HG02943 (cell line): ENCODE measurements around the gene SIGLEC11.
"Not testable (repeated sequence)": the region's sequence is repeated elsewhere in the genome, so short reads cannot be mapped to it uniquely, and the experiment has no call there.

Source experiments
- ATAC-seq: cut with Tn5 transposase; IDR thresholded peaks from one replicate; pipeline ENCODE4 v1.9.1; 2021; ENCODE audit warnings: mild to moderate bottlenecking, low read depth, moderate library complexity; ENCODE audit not compliant: unreplicated experiment

SIGLEC11 gene

DNA sequence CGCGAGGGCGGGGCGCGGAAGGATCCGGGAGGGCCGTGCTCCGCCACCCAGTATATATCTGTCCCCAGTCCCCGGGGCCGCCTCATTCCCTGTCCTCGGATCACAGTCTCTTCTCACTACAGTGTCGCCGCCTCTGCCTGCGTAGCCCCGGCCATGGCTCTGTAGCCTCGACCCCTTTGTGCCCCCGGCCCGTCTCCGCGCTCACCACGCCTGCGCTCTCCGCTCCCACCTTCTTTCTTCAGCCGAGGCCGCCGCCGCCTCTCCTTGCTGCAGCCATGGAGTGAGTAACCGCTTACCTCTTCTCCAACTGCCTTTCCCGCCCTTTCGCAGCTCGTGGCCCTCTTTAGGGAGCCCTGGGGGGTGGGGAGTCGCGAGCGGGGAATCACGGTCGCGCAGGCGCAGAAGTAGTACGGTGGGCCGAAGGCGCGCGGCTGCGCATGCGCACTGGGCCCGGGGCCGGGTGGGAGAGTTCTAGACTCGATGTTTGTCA, 31.8 kb downstream of the SIGLEC11 start, which contains the start of the genes ATF5 and NUP62:
Gene ATF5, plus strand, starts transcription at position 85 of the 490 bp plus-strand sequence. CDS start 1,646 bp downstream, outside the sequence.
Gene NUP62, minus strand, starts transcription at position 384 of the 490 bp plus-strand sequence. CDS start 19,697 bp downstream, outside the sequence.
- peak; percentile 49 for ATAC-seq

DNA sequence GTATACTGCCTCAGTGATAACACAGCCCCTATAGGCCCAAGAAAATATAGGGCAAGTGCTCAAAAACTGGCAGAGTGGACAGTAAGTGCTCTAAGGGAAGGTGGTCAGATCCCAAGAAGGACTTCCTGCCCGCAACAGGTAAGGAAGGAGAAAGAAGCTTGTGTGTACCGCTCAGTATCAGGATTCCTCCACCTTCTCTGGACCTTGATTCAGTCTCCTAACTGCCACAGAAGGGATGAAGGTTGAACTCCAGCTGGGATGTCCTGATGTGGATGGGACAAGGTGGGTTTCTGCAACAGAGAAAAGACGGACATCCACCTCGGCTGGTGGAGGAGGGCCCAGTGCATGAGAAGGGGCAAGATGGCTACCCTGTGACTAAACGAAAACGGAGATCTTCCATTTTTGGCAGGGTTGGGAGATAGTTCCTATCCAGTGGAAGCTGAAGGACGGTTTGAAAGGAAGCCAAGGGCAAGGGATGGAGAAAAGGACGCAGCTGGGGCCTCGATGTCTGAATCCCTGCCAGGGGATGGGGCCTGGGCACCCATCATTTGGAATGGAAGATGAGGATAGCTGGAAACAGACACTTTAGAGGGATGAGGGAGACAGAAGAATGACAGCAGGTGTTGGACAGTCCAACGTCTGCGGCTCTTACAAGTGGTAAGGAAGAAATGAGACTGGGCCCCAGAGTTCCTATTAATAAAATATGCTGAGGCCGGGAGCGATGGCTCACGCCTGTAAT, 33.3 kb downstream of the SIGLEC11 start:
- ATAC-seq: no peak

GRCh38 chr19:49926515-49926914, 34.5 kb downstream of the SIGLEC11 start:
- ATAC-seq: no peak

DNA sequence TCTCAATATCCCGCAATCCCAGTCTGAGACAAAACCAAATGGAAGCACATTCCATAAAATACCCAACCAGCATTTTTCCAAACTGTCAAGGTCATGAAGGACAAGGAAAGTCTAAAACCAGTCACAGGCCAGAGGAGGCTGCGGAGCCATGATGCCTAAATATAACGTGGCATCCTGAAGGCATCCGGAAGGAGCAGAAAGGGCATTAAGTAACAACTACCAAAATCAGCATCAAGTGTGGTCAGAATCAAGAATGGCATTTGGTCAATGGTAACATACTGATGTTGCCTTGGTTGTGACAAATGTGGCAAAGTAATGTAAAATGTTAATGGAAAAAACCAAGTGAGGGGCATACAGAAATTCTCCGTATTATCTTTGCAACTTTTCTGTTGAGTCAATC, 35.5 kb downstream of the SIGLEC11 start:
- no peak for ATAC-seq

DNA sequence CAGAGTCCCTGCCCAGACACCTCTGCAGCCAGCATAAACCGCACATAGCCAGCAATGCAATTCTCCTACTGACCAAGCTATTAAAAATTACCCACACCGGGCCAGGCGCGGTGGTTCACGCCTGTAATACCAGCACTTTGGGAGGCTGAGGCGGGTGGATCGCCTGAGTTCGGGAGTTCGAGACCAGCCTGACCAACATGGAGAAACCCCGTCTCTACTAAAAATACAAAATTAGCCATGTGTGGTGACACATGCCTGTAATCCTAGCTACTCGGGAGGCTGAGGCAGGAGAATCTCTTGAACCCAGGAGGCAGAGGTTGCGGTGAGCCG, 36.1 kb downstream of the SIGLEC11 start:
- not testable (repeated sequence) for ATAC-seq

- ATAC-seq: no peak
Measured at GRCh38 chr19:49924004-49924880, 36.7 kb downstream of the SIGLEC11 start.

- ATAC-seq: no peak
Measured at GRCh38 chr19:49923055-49924003, 37.6 kb downstream of the SIGLEC11 start.

- no peak for ATAC-seq
Measured at GRCh38 chr19:49921871-49922795, 38.8 kb downstream of the SIGLEC11 start.

- ATAC-seq: no peak
Measured at GRCh38 chr19:49920624-49921363, 40.2 kb downstream of the SIGLEC11 start.

- no peak for ATAC-seq
Measured at GRCh38 chr19:49918089-49918488, 42.9 kb downstream of the SIGLEC11 start.

GRCh38 chr19:49916839-49917733, 43.9 kb downstream of the SIGLEC11 start:
- no peak for ATAC-seq

GRCh38 chr19:49915271-49915670, 45.7 kb downstream of the SIGLEC11 start:
- ATAC-seq: no peak

DNA sequence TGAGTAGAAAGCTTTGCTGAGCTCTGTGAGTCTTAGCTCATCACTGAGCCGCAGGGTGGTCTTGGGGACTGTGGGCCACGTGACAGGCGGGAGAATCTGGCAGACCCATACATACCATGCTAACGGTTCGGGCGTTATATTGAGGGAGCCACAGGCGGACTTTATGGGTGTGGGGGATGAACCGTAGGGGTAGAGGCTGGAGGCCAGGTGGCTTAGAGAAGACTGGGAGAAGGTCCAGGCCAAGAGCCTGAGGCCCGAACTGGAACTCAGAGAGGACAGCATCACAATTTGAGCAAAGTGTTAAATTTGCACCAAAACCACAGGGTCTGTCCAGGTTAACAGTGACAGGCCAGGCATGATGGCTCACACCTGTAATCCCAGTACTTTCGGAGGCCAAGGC, 47.3 kb downstream of the SIGLEC11 start:
- no peak for ATAC-seq

GRCh38 chr19:49912965-49913685, 47.8 kb downstream of the SIGLEC11 start:
- no peak for ATAC-seq

- ATAC-seq: no peak
Measured at GRCh38 chr19:49911381-49912145, 49.4 kb downstream of the SIGLEC11 start.

- no peak for ATAC-seq
Measured at GRCh38 chr19:49910179-49910578, 50.8 kb downstream of the SIGLEC11 start.
